GM19468 (cell line): ENCODE results near the gene LRCOL1.

Experiments
- ATAC-seq: cut with Tn5 transposase; IDR thresholded peaks from one replicate; pipeline ENCODE4 v1.9.1; 2021; ENCODE audit warnings: mild to moderate bottlenecking, moderate library complexity, moderate number of reproducible peaks; ENCODE audit not compliant: unreplicated experiment; ENCODE audit errors: extremely low read depth

LRCOL1 gene

DNA sequence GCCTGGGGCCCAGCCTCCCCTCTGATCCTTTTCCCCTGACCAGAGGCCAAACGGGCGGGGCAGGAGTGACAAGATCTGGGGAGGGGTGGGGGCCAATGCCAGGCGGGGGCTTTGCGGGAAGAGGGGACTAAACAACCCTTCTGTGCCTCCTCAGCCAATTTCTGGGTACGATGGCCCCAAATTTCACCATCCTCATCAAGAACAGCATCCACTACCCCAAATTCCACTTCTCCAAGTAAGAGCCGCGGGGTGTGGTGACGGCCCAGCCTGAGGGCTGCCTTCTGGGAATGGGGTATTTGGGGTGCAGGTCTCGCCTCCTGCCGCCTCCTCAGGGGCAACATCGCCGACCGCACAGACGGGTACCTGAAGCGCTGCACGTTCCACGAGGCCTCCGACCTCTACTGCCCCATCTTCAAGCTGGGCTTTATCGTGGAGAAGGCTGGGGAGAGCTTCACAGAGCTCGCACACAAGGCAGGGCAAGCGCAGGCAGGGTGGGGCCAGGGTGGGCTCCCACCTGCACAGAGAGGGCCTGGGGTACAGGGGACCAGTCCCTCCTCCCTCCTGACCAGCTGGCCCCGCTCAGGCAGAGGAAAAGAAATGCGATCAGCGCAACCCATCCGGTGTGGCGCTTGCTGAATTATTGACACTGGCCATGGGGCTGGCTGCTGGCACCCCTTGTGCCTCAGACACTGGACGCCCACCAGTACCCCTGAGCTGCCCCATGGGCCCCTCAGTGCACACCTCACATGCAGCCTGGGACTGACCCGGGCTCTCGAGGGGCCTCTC is 9.9 kb upstream of the LRCOL1 start:
- ATAC-seq: no peak

- ATAC-seq: no peak
Measured at GRCh38 chr12:132619386-132620112, 9.2 kb upstream of the LRCOL1 start.

GRCh38 chr12:132619071-132619385 is 8.6 kb upstream of the LRCOL1 start:
- no peak for ATAC-seq

DNA sequence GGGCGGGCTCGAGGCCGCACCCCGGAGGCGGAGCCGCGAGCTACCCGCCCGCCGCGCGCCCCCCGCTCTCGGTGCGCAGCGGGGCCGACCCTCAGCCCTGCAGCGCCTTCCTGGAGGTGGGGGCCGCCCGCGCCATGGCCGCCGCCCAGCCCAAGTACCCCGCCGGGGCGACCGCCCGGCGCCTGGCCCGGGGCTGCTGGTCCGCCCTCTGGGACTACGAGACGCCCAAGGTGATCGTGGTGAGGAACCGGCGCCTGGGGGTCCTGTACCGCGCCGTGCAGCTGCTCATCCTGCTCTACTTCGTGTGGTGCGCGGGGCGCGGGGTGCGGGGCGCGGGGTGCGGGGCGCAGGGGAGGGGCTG is 8.3 kb upstream of the LRCOL1 start, which contains the start of gene P2RX2:
TSS of gene P2RX2 (plus strand) at position 94 of the 361 bp plus-strand sequence. CDS start at position 135, 41 bp downstream.
- ATAC-seq: no peak

- no peak for ATAC-seq
Measured at GRCh38 chr12:132617822-132618682, 7.7 kb upstream of the LRCOL1 start.

DNA sequence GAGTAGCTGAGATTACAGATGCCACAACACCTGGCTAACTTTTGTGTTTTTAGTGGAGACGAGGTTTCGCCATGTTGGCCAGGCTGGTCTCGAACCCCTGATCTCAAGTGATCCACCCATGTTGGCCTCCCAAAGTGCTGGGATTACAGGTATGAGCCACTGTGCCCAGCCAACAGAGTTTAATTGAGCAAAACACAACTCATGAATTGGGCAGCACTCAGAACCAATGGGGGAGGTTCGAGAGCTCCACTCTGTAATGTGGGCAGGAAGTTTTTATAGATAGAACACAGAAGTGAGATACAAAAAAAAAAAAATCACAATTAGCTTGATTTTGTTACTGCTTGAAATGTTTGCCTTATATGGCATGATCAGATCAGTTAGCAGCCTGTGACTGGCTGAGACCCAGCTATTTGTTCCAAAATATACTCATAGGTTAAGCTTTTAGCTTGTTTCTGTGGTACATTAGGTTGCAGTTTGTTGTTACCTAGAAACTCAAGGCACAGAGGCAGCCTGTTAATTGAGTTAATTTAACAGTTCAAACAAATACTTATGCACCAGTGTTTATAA is 6.8 kb upstream of the LRCOL1 start:
- ATAC-seq: no peak

- ATAC-seq: no peak
Measured at GRCh38 chr12:132615579-132616038, 5.2 kb upstream of the LRCOL1 start.

DNA sequence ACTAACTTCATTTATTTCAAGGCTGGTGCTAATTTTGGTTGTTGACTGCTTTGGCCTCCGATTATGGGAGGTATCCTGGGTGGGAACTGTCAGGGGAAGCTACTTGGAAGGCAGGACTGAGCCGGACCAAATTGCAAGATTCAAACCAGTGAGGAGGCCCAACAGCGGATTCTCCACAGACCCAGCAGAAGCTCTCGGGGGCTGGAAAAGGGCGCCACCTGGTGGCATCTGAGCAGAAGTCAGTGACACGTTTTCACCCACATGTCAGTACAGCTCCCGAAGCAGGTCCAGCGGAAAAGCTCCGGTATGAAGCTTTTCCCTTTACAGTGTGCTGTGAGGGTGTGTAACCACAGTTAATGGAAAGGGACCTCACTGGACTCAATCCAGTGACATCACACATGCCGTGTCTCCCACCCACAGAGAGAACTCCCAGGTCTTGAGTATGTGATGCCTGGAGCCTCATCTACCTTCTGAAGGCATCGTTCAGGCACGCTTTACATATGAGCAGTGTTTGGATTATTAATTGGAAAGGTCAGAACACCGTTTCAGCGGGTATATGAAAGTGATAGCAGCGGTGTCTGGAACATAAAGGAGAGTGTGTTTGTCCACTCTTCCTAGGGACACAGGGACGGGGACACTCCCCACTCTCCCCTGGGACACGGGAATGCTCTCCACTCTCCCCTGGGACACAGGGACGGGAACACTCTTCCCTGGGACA is 4.6 kb upstream of the LRCOL1 start:
- no peak for ATAC-seq

DNA sequence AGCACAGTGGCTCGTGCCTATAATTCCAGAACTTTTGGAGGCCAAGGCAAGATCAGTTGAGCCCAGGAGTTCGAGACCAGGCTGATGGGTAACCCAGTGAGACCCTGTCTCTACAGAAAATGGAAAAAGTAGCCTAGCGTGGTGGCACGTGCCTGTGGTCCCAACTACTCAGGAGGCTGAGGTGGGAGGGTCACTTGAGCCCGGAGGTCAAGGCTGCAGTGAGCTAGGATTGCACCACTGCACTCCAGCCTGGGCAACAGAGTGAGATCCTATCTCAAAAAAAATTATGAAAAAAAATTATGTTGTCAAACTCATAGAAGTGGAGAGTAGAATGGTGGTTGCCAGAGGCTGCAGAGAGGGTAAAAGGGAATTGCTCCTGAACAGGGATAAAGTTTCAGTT is 3.6 kb upstream of the LRCOL1 start:
- ATAC-seq: no peak

DNA sequence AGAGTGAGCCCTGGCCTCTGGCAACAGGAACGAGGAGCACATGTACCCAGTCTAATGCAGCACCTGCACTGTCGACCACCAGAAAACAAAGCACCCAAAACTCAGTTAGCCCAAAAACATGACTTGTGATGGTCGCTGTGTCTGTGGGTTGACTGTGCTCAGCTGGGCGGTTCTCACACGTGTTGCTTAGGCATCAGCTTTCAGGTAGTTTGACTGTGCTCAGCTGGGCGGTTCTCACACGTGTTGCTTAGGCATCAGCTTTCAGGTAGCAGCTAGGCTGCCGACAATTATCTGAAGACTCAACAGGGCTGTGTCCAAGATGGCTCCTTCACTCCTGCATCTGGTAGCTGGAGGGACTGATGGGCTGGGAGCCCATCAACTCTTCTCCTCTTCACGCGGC is 1.2 kb upstream of the LRCOL1 start:
- ATAC-seq: no peak

GRCh38 chr12:132610866-132611602 is 652 bp upstream of the LRCOL1 start:
- no peak for ATAC-seq

GRCh38 chr12:132608231-132609171 is 1.9 kb downstream of the LRCOL1 start:
- no peak for ATAC-seq

- ATAC-seq: no peak
Measured at GRCh38 chr12:132606927-132607326, 3.5 kb downstream of the LRCOL1 start.

DNA sequence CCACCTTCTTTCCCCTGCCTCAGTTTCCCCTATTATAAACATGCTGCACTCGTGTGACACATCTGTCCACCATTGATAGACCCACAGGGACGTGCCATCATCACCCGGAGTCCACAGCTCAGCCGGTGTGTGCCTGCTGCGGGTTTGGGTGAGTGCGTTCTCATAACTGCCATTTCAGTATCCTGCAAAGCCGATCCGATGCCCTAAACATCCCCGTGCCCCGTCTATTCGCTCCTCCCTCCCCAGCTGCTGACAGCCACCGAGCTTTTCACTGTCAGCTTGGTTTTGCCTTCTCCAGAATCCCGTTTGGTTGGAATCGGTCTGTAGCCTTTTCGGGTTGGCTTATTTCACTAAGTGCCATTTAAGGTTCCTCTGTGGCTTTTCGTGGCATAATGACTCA is 3.9 kb downstream of the LRCOL1 start:
- no peak for ATAC-seq

DNA sequence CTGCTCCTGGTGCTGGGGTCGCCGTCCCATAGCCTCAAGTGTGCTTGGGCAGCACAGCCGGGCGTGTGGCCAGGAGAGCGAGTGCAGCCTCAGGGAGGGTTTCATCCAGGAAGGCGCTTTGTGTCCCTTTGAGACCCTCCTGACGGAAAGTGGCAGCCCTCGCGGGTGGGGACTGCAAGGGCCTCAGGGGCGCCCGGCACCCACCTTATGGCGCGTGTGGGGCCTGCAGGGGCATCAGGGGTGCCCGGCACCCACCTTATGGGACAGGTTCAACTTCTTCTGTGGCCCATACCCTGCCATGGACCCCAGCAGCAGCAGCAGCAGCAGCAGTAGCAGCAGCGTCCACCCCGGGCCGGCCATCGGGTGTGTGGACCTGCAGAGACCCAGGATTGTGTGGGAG is 4.5 kb downstream of the LRCOL1 start:
- ATAC-seq: no peak

- no peak for ATAC-seq
Measured at GRCh38 chr12:132604668-132605441, 5.5 kb downstream of the LRCOL1 start.

DNA sequence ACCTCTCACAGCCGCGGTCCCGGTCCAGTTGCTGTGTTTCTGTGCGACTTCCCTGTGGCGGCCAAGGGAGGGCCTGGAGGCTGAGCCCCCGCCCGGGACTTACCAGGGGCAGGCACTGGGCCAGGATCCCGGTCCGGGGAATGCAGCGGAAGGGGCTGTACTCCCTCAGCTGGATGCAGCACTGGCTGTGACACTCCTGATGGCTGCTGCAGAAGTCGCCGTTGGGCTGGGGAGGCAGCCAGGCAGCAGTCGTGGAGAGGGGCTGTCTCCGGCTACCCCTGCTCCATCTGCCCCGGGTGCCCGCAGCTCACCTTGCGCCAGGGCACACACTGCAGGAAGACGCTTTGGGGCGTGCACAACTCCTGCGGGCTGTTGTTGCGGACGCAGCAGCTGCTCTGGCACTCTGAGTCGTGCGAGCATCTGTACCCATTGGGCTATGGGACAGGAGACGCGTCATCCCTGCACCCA is 6.2 kb downstream of the LRCOL1 start:
- no peak for ATAC-seq
